Endothelial cell of umbilical vein (primary cell): ENCODE data around the gene NEK2. TPM values are rescaled to one million over a fixed set of nuclear protein-coding genes. Genes with fewer than 3 reads are reported as not detected.

Source experiments
- BruUV-seq: library from RNA; stranded (reverse); fragments of 400-500 nt; replicated peaks from 2 replicates; lab custom pipeline; 2021; lab: Mats Ljungman, UMichigan
- CTCF ChIA-PET: fragments of 300-600, 350-600 bp; sonication (Branson Sonifier 250); formaldehyde crosslinking; loops from one replicate; lab custom pipeline; 2021; ENCODE audit warnings: antibody characterized with exemption, inconsistent platforms; lab: Charles Lee
- POLR2A ChIA-PET: fragments of 300-600, 350-600 bp; sonication (Branson Sonifier 250); formaldehyde crosslinking; loops from one replicate; lab custom pipeline; 2021; ENCODE audit warnings: antibody characterized with exemption, inconsistent platforms; lab: Charles Lee
- DNase-seq: peaks from one replicate; pipeline ENCODE4 v3.0.0-alpha.2; 2011; ENCODE audit warnings: low read depth, low spot score
- FAIRE-seq: peaks from 2 replicates; lab custom pipeline; 2011; peaks lifted over from hg19 to GRCh38; lab: Jason Lieb, UNC
- H2AFZ ChIP-seq: 2 replicates; pipeline ENCODE4 v1.6.0; 2012; ENCODE audit warnings: low read depth, low read length, control low read depth, inconsistent platforms
- H3K27ac ChIP-seq: 2 replicates; pipeline ENCODE4 v1.5.1; 2011; ENCODE audit warnings: low read depth, mild to moderate bottlenecking, control low read depth, low read length, moderate library complexity; ENCODE audit not compliant: insufficient read depth
- H3K27me3 ChIP-seq, 2 experiments: 2 replicates each; pipeline versions ENCODE4 v1.6.0 to v1.6.1; 2011; ENCODE audit warnings: low read length in 2 of 2, mixed read lengths in 1 of 2; ENCODE audit not compliant: control insufficient read depth in 2 of 2, insufficient read depth in 2 of 2
- H3K36me3 ChIP-seq, 2 experiments: 2 replicates in 1 of 2; 3 replicates in 1 of 2; pipeline ENCODE4 v1.5.1; 2011; ENCODE audit warnings: low read length in 2 of 2, mild to moderate bottlenecking in 1 of 2, moderate library complexity in 1 of 2; ENCODE audit not compliant: control insufficient read depth in 2 of 2, insufficient read depth in 2 of 2; ENCODE audit errors: extremely low read depth in 1 of 2
- H3K4me1 ChIP-seq: 3 replicates; pipeline ENCODE4 v1.5.1; 2011; ENCODE audit warnings: mild to moderate bottlenecking, low read length; ENCODE audit not compliant: control insufficient read depth, insufficient read depth; ENCODE audit errors: extremely low read depth
- H3K4me2 ChIP-seq: 2 replicates; pipeline ENCODE4 v1.6.1; 2011; ENCODE audit warnings: low read length, control low read depth, mixed read lengths; ENCODE audit not compliant: insufficient read depth
- H3K4me3 ChIP-seq, 3 experiments: fragments of 200-600 bp in 1 of 3; sonication (generic), shearing (Covaris generic) in 1 of 3; replicated peaks in 1 of 3; 2 replicates each; pipeline ENCODE4 v1.5.1; 2011 to 2016; ENCODE audit warnings: control low read depth in 3 of 3, low read length in 3 of 3, mild to moderate bottlenecking in 2 of 3, inconsistent platforms in 1 of 3, low read depth in 1 of 3, moderate library complexity in 1 of 3; ENCODE audit not compliant: insufficient read depth in 1 of 3
- H3K79me2 ChIP-seq: 2 replicates; pipeline ENCODE4 v1.6.0; 2012; ENCODE audit warnings: low read length, inconsistent platforms; ENCODE audit not compliant: control insufficient read depth, insufficient read depth
- H3K9ac ChIP-seq: replicated peaks from 2 replicates; pipeline ENCODE3; 2011; ENCODE audit warnings: low read length, control low read depth; ENCODE audit not compliant: insufficient read depth; ENCODE audit errors: extremely low read depth
- H3K9me1 ChIP-seq: replicated peaks from 3 replicates; pipeline ENCODE4 v1.6.0; 2011; ENCODE audit warnings: mild to moderate bottlenecking, low read length; ENCODE audit not compliant: control insufficient read depth, insufficient read depth; ENCODE audit errors: extremely low read depth
- H3K9me3 ChIP-seq: replicated peaks from 2 replicates; pipeline ENCODE4 v1.5.1; 2012; ENCODE audit warnings: low read length, inconsistent platforms; ENCODE audit not compliant: control insufficient read depth, insufficient read depth
- H4K20me1 ChIP-seq: replicated peaks from 2 replicates; pipeline ENCODE3; 2011; ENCODE audit warnings: mild to moderate bottlenecking, low read length; ENCODE audit not compliant: control insufficient read depth, insufficient read depth; ENCODE audit errors: extremely low read depth
- CTCF ChIP-seq, 2 donors: IDR thresholded peaks; 1 replicate in 1 of 2; 2 replicates in 1 of 2; pipeline ENCODE4 v1.5.1; 2011; ENCODE audit warnings: low read length in 2 of 2, mild to moderate bottlenecking in 2 of 2, moderate library complexity in 2 of 2, control low read depth in 1 of 2, inconsistent platforms in 1 of 2, low read depth in 1 of 2; ENCODE audit not compliant: insufficient read depth in 1 of 2; ENCODE audit errors: extremely low read depth in 1 of 2
- EZH2 ChIP-seq: IDR thresholded peaks from 2 replicates; pipeline ENCODE4 v1.6.1; 2012; ENCODE audit warnings: borderline replicate concordance, low read depth, mild to moderate bottlenecking, moderate library complexity, low read length, inconsistent platforms; ENCODE audit not compliant: severe bottlenecking
- FOS ChIP-seq: IDR thresholded peaks from 2 replicates; pipeline ENCODE4 v1.6.1; 2011; ENCODE audit warnings: mild to moderate bottlenecking, low read length, moderate library complexity, borderline replicate concordance; ENCODE audit not compliant: insufficient read depth
- GATA2 ChIP-seq: IDR thresholded peaks from 2 replicates; pipeline ENCODE4 v1.7.0; 2011; ENCODE audit warnings: low read depth, mild to moderate bottlenecking, moderate library complexity, mixed read lengths, low read length; ENCODE audit not compliant: insufficient read length, insufficient read depth
- JUN ChIP-seq: IDR thresholded peaks from 2 replicates; pipeline ENCODE4 v1.6.1; 2011; ENCODE audit warnings: borderline replicate concordance, low read depth; ENCODE audit not compliant: insufficient read length, insufficient read depth
- MAX ChIP-seq: IDR thresholded peaks from 2 replicates; pipeline ENCODE4 v1.6.1; 2011; ENCODE audit not compliant: insufficient read depth, insufficient read length
- MYC ChIP-seq: IDR thresholded peaks from one replicate; pipeline ENCODE4 v1.6.1; 2011; ENCODE audit warnings: mild to moderate bottlenecking, low read depth, low read length
- POLR2A ChIP-seq: IDR thresholded peaks from 2 replicates; pipeline ENCODE4 v1.6.1; 2012; ENCODE audit warnings: low read depth, mild to moderate bottlenecking, control low read depth, low read length
- POLR2AphosphoS5 ChIP-seq: IDR thresholded peaks from 2 replicates; pipeline ENCODE4 v1.6.1; 2012; ENCODE audit warnings: low read depth, mild to moderate bottlenecking, control low read depth, low read length, moderate library complexity; ENCODE audit not compliant: insufficient read depth
- dilution Hi-C: fragments of 300-500 bp; cut with MboI; formaldehyde crosslinking; loops from one replicate; pipeline ENCODE4 v1.15.0; 2019; ENCODE audit warnings: low sequenced_read_pairs; ENCODE audit not compliant: extremely low pct_ligation_motif_present
- intact Hi-C: fragments of 100-400 bp; cut with micrococcal nuclease; formaldehyde crosslinking; loops from one replicate; pipeline ENCODE4 v1.10.0; 2022
- polyA plus RNA-seq, 4 experiments: library from polyadenylated mRNA; depleted of rRNA in 3 of 4; stranded (reverse) in 3 of 4; unstranded in 1 of 4; fragments of >200 nt; gene quantifications; 2 replicates each; pipeline versions ENCODE4 v1.2.1 to v1.2.3, GENCODE V29; 2011 to 2012; ENCODE audit warnings: missing spikeins in 1 of 4
- total RNA-seq: library from RNA; stranded (reverse); gene quantifications from 2 replicates; pipeline ENCODE4 v1.2.3, GENCODE V29; 2021

Gene NEK2
- total and polyA plus RNA-seq, 2 donors (not counting 3 experiments of a cell fraction or from before 2014, with no cell fraction given) = 6.6 to 19.0 TPM

GRCh38 chr1:211643324-211644212, 31.9 kb downstream of the NEK2 start:
- H3K4me3 ChIP-seq = no peak overlapping the region
- no peak overlapping the region for H3K27ac ChIP-seq
- H2AFZ ChIP-seq = no peak overlapping the region
- no peaks in the 10 kb centered on the region for H3K36me3 ChIP-seq
- H3K9me1 ChIP-seq = no peaks in the 10 kb centered on the region
- H3K79me2 ChIP-seq = no peaks in the 10 kb centered on the region
- H3K9me3 ChIP-seq = no peaks in the 10 kb centered on the region
- no peak for TF ChIP-seq FOS
- DNase-seq (peak; percentile 63), FAIRE-seq (peak; percentile 52)
- ChIA-PET CTCF (interaction anchor here (0.9 to 1.9 kb wide), 9 partner anchors 10 to 392 kb away, joined by 3 to 5 read pairs (median 4); partner anchors contain the start of genes DTL, INTS7 and SLC30A1), POLR2A (interaction anchor here (1.3 kb wide), 1 partner anchor 65 kb away, joined by 3 read pairs; the partner anchor contains the start of gene SLC30A1)
- H3K27me3 ChIP-seq = no peaks in the 10 kb centered on the region
- H3K4me1 ChIP-seq = peaks cover 36% of the 10 kb centered on the region
- H3K4me2 ChIP-seq = no peak overlapping the region
- intact Hi-C loops = no loop called here
- no peaks in the 10 kb centered on the region for H4K20me1 ChIP-seq
- dilution Hi-C loops = no loop called here
- BruUV-seq = no TSS peak
- H3K9ac ChIP-seq = no peak overlapping the region

GRCh38 chr1:211642870-211643269, 32.6 kb downstream of the NEK2 start:
- DNase-seq (no peak), FAIRE-seq (no peak)
- H4K20me1 ChIP-seq = no peaks in the 10 kb centered on the region
- H3K27ac ChIP-seq = no peak overlapping the region
- ChIA-PET POLR2A (interaction anchor here (1.3 kb wide), 1 partner anchor 64 kb away, joined by 3 read pairs; the partner anchor contains the start of gene SLC30A1), CTCF (interaction anchor here (1.1 to 1.6 kb wide), 7 partner anchors 9 to 392 kb away, joined by 3 to 5 read pairs (median 4); partner anchors contain the start of genes DTL, INTS7 and SLC30A1)
- no peaks in the 10 kb centered on the region for H3K79me2 ChIP-seq
- BruUV-seq = no TSS peak
- no peaks in the 10 kb centered on the region for H3K36me3 ChIP-seq
- dilution Hi-C loops = no loop called here
- H3K9ac ChIP-seq = no peak overlapping the region
- intact Hi-C loops = no loop called here
- H3K9me1 ChIP-seq = no peaks in the 10 kb centered on the region
- H3K27me3 ChIP-seq = no peaks in the 10 kb centered on the region
- H2AFZ ChIP-seq = no peak overlapping the region
- H3K4me1 ChIP-seq = peaks cover 29% of the 10 kb centered on the region
- H3K9me3 ChIP-seq = no peaks in the 10 kb centered on the region
- H3K4me2 ChIP-seq = no peak overlapping the region
- H3K4me3 ChIP-seq = no peak overlapping the region
- TF ChIP-seq EZH2 (no peak), CTCF (IDR thresholded peaks at IDR 0.05; ENCODE audit: extremely low read depth in 1 of 2, insufficient read depth in 1 of 2, low read depth in 1 of 2, low read length in 2 of 2) (no peak), MYC (no peak), FOS (no peak), JUN (no peak), POLR2AphosphoS5 (no peak), GATA2 (no peak), MAX (no peak), POLR2A (no peak)
